Fibroblast of lung (primary cell): ENCODE data around the gene CHST10. TPM values are rescaled to one million over a fixed set of nuclear protein-coding genes. Genes with fewer than 3 reads are reported as not detected.

Experiments used
- DNase-seq, 2 donors: peaks; one replicate each; pipeline versions ENCODE4 v3.0.0 to v3.0.0-alpha.2; 2010; ENCODE audit warnings: low read depth in 2 of 2
- H2AFZ ChIP-seq: 2 replicates; pipeline ENCODE4 v1.5.1; 2012; ENCODE audit warnings: low read length, control low read depth, inconsistent platforms
- H3K27ac ChIP-seq: 2 replicates; pipeline ENCODE4 v1.5.1; 2011; ENCODE audit warnings: low read length, control low read depth; ENCODE audit not compliant: insufficient read depth
- H3K27me3 ChIP-seq: 2 replicates; pipeline ENCODE4 v1.5.1; 2011; ENCODE audit warnings: mild to moderate bottlenecking, low read length; ENCODE audit not compliant: control insufficient read depth, insufficient read depth
- H3K36me3 ChIP-seq: 2 replicates; pipeline ENCODE4 v1.5.1; 2011; ENCODE audit warnings: low read length; ENCODE audit not compliant: control insufficient read depth, insufficient read depth
- H3K4me1 ChIP-seq: 2 replicates; pipeline ENCODE4 v1.5.1; 2011; ENCODE audit warnings: low read length; ENCODE audit not compliant: control insufficient read depth, insufficient read depth; ENCODE audit errors: extremely low read depth
- H3K4me2 ChIP-seq: 2 replicates; pipeline ENCODE4 v1.5.1; 2011; ENCODE audit warnings: low read length, control low read depth; ENCODE audit not compliant: insufficient read depth; ENCODE audit errors: extremely low read depth
- H3K4me3 ChIP-seq, 4 experiments: fragments of 200-600 bp in 1 of 4; sonication (generic) in 1 of 4; replicated peaks in 1 of 4; 2 replicates each; pipeline ENCODE4 v1.5.1; 2011 to 2016; ENCODE audit warnings: low read length in 4 of 4, low read depth in 3 of 4, mild to moderate bottlenecking in 3 of 4, control low read depth in 2 of 4, inconsistent platforms in 1 of 4, mixed read lengths in 1 of 4; ENCODE audit not compliant: insufficient read depth in 1 of 4; ENCODE audit errors: control extremely low read depth in 1 of 4
- H3K79me2 ChIP-seq: 2 replicates; pipeline ENCODE4 v1.5.1; 2012; ENCODE audit warnings: mild to moderate bottlenecking, low read length, inconsistent platforms; ENCODE audit not compliant: control insufficient read depth, insufficient read depth
- H3K9ac ChIP-seq: 2 replicates; pipeline ENCODE4 v1.5.1; 2011; ENCODE audit warnings: mild to moderate bottlenecking, low read length, control low read depth; ENCODE audit not compliant: insufficient read depth
- H3K9me3 ChIP-seq: 2 replicates; pipeline ENCODE4 v1.5.1; 2012; ENCODE audit warnings: low read depth, low read length; ENCODE audit not compliant: control insufficient read depth, insufficient read depth
- H4K20me1 ChIP-seq: 2 replicates; pipeline ENCODE4 v1.5.1; 2011; ENCODE audit warnings: low read length; ENCODE audit not compliant: control insufficient read depth, insufficient read depth; ENCODE audit errors: extremely low read depth
- CTCF ChIP-seq, 2 donors: IDR thresholded peaks in 1 of 2; conservative IDR thresholded peaks in 1 of 2; 1 replicate in 1 of 2; 2 replicates in 1 of 2; pipeline ENCODE4 v1.5.1; 2011 to 2012; ENCODE audit warnings: low read length in 2 of 2, control low read depth in 1 of 2, inconsistent platforms in 1 of 2, low read depth in 1 of 2, mild to moderate bottlenecking in 1 of 2
- EZH2 ChIP-seq: IDR thresholded peaks from 2 replicates; pipeline ENCODE4 v1.5.1; 2012; ENCODE audit warnings: low read length, control low read depth, mild to moderate bottlenecking; ENCODE audit errors: missing control alignments
- polyA plus RNA-seq, 2 donors: library from polyadenylated mRNA; depleted of rRNA in 1 of 2; stranded (reverse) in 1 of 2; unstranded in 1 of 2; fragments of >200 nt; gene quantifications; 2 replicates each; pipeline ENCODE4 v1.2.1, GENCODE V29; 2011 to 2012; ENCODE audit warnings: missing spikeins in 1 of 2
- total RNA-seq: library from RNA; depleted of rRNA; stranded (reverse); fragments of >200 nt; gene quantifications from 2 replicates; pipeline ENCODE4 v1.2.1, GENCODE V29; 2014

The CHST10 gene
- total and polyA plus RNA-seq, 2 donors (not counting 1 experiment from before 2014, with no cell fraction given) = 5.0 to 6.7 TPM

GRCh38 chr2:100404411-100404810, 13.1 kb downstream of the CHST10 start:
- TF ChIP-seq CTCF (conservative IDR thresholded peaks at IDR 0.05 in 1 of 2, IDR thresholded peaks at IDR 0.05 in 1 of 2; ENCODE audit: low read depth in 1 of 2, low read length in 2 of 2) (no peak), EZH2 (no peak)

GRCh38 chr2:100403722-100404121, 13.7 kb downstream of the CHST10 start:
- no peaks in the 10 kb centered on the region for H3K79me2 ChIP-seq
- H3K4me3 ChIP-seq = no peak overlapping the region
- no peaks in the 10 kb centered on the region for H3K36me3 ChIP-seq
- H3K4me1 ChIP-seq = no peaks in the 10 kb centered on the region
- H3K27ac ChIP-seq = no peak overlapping the region
- no peaks in the 10 kb centered on the region for H3K9me3 ChIP-seq
- DNase-seq = no peak
- TF ChIP-seq EZH2 = no peak
- H2AFZ ChIP-seq = no peak overlapping the region
- no peaks in the 10 kb centered on the region for H4K20me1 ChIP-seq
- H3K4me2 ChIP-seq = no peak overlapping the region
- no peaks in the 10 kb centered on the region for H3K27me3 ChIP-seq
- H3K9ac ChIP-seq = no peak overlapping the region

More at GRCh38 chr2:100404411-100404810, 13.1 kb downstream of the CHST10 start:
- Histone ChIP-seq H2AFZ (no peak overlapping the region), H3K4me3 (no peak overlapping the region), H4K20me1 (no peaks in the 10 kb centered on the region), H3K27ac (no peak overlapping the region), H3K4me1 (no peaks in the 10 kb centered on the region), H3K4me2 (no peak overlapping the region), H3K9me3 (no peaks in the 10 kb centered on the region), H3K36me3 (no peaks in the 10 kb centered on the region), H3K79me2 (no peaks in the 10 kb centered on the region), H3K9ac (no peak overlapping the region), H3K27me3 (no peaks in the 10 kb centered on the region)
- DNase-seq = no peak

GRCh38 chr2:100401268-100401667, 16.2 kb downstream of the CHST10 start:
- Histone ChIP-seq H3K4me2 (no peak overlapping the region), H3K4me3 (no peak overlapping the region), H2AFZ (no peak overlapping the region), H4K20me1 (no peaks in the 10 kb centered on the region), H3K9me3 (no peaks in the 10 kb centered on the region), H3K79me2 (no peaks in the 10 kb centered on the region), H3K27me3 (no peaks in the 10 kb centered on the region), H3K4me1 (no peaks in the 10 kb centered on the region), H3K27ac (no peak overlapping the region), H3K9ac (no peak overlapping the region), H3K36me3 (no peaks in the 10 kb centered on the region)
- no peak for DNase-seq
- TF ChIP-seq CTCF (conservative IDR thresholded peaks at IDR 0.05 in 1 of 2, IDR thresholded peaks at IDR 0.05 in 1 of 2; ENCODE audit: low read depth in 1 of 2, low read length in 2 of 2) (no peak), EZH2 (no peak)
